BLaER1 treated with 17β-estradiol and CSF1 and Interleukin-3, amounts not matched to agents 10 nM and 100 nM (cell line): Measurements from ENCODE around the gene DDIT3.

Experiments
- H3K27ac ChIP-seq, 11 experiments: shearing (Covaris generic); formaldehyde crosslinking; 2 replicates each; pipeline ENCODE4 v1.8.1; 2022
- H3K27me3 ChIP-seq, 11 experiments: shearing (Covaris generic); formaldehyde crosslinking; 2 replicates each; pipeline ENCODE4 v1.8.1; 2022
- H3K36me3 ChIP-seq, 11 experiments: shearing (Covaris generic); formaldehyde crosslinking; 2 replicates each; pipeline ENCODE4 v1.8.1; 2022
- H3K4me1 ChIP-seq, 10 experiments: shearing (Covaris generic); formaldehyde crosslinking; 2 replicates each; pipeline ENCODE4 v1.8.1; 2022
- H3K4me2 ChIP-seq, 11 experiments: shearing (Covaris generic); formaldehyde crosslinking; 2 replicates each; pipeline ENCODE4 v1.8.1; 2022
- H3K4me3 ChIP-seq, 10 experiments: shearing (Covaris generic); formaldehyde crosslinking; 2 replicates each; pipeline ENCODE4 v1.8.1; 2022
- H3K9ac ChIP-seq, 11 experiments: shearing (Covaris generic); formaldehyde crosslinking; 2 replicates each; pipeline ENCODE4 v1.8.1; 2022
- H3K9me3 ChIP-seq, 11 experiments: shearing (Covaris generic); formaldehyde crosslinking; replicated peaks in 1 of 11; 2 replicates each; pipeline ENCODE4 v1.8.1; 2022
- H4K20me1 ChIP-seq, 11 experiments: shearing (Covaris generic); formaldehyde crosslinking; 2 replicates each; pipeline ENCODE4 v1.8.1; 2022
- Cebpa-rat ChIP-seq, 11 experiments: shearing (Covaris generic); IDR thresholded peaks; 2 replicates each; pipeline ENCODE4 v1.8.1; 2022

Gene DDIT3

GRCh38 chr12:57541717-57542116 is 21.4 kb upstream of the DDIT3 start:
- TF ChIP-seq Cebpa-rat (IDR thresholded peaks at IDR 0.05) = no peak
- Histone ChIP-seq H3K9ac (no peak overlapping the region), H3K27ac (no peak overlapping the region), H3K4me3 (no peak overlapping the region), H3K4me2 (no peak overlapping the region), H4K20me1 (peaks cover 0 to 65% (median 10%) of the 10 kb centered on the region in 11 experiments; a peak in 12 of 22 replicates), H3K27me3 (no peaks in the 10 kb centered on the region), H3K36me3 (peaks cover 27 to 66% (median 58%) of the 10 kb centered on the region in 11 experiments), H3K9me3 (no peaks in the 10 kb centered on the region), H3K4me1 (peaks cover 38 to 48% (median 41%) of the 10 kb centered on the region in 10 experiments)

DNA sequence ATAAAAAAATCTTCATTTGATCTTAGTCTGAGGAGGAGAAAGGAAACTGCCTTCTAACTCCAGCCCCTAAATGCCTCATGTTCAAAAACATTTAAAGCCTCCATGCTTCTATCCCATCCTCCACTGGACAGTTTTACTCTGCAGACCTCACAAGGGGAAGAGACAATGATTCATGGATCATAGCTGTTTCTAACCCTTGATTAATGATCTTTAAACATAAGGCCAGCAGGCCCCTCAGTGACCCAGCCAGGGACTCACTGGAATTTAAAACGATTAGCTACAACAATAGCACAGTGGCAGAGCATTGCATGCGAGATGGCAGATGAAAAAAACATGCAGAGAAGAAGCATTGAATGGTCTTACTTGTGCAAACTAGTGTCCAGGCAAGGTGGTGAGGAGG is 20.7 kb upstream of the DDIT3 start:
- H3K9ac ChIP-seq = no peak overlapping the region
- H3K36me3 ChIP-seq = peaks cover 34 to 72% (median 63%) of the 10 kb centered on the region in 11 experiments
- H4K20me1 ChIP-seq = peaks cover 0 to 72% (median 10%) of the 10 kb centered on the region in 11 experiments; a peak in 12 of 22 replicates
- no peaks in the 10 kb centered on the region for H3K9me3 ChIP-seq
- H3K27ac ChIP-seq = no peak overlapping the region
- no peak overlapping the region for H3K4me2 ChIP-seq
- no peaks in the 10 kb centered on the region for H3K27me3 ChIP-seq
- no peak overlapping the region for H3K4me3 ChIP-seq
- peaks cover 33 to 43% (median 36%) of the 10 kb centered on the region in 10 experiments for H3K4me1 ChIP-seq
- no peak for TF ChIP-seq Cebpa-rat (IDR thresholded peaks at IDR 0.05)

DNA sequence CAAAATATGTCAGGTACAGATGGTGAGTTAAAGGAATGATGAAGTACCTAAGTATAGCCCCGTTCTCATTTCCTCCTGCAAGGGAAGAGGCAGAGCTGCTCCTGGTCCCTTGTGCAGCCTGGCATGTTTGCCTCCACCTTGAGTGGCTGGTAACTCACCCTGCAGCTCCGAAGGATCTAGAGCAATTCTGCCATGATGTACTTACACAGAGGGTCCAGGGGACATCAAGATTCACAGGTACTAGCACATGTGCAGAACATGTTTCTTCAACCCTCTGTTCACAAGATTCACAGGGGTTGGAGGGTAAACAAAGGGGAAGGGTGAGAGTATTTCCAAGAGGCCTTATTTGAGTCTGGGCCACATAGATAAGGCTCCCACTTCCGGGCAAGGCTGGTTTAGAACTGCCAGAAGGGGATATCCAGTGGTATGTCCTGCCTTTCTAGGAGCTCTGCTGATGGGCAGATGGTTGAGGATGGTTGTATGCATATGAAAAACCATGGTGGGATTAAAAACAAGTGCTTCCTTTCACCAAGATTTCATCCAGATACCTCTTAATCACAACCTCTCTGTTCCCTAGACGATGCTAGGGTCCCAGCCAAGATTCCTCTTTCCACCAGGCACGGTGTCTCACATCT is 18.9 kb upstream of the DDIT3 start:
- H3K4me1 ChIP-seq = peaks cover 16 to 25% (median 18%) of the 10 kb centered on the region in 10 experiments
- H3K4me3 ChIP-seq = no peak overlapping the region
- no peak for TF ChIP-seq Cebpa-rat (IDR thresholded peaks at IDR 0.05)
- no peak overlapping the region for H3K27ac ChIP-seq
- no peak overlapping the region for H3K4me2 ChIP-seq
- no peak overlapping the region for H3K9ac ChIP-seq
- peaks cover 0 to 80% (median 7%) of the 10 kb centered on the region in 11 experiments; a peak in 12 of 22 replicates for H4K20me1 ChIP-seq
- H3K27me3 ChIP-seq = no peaks in the 10 kb centered on the region
- H3K9me3 ChIP-seq = no peaks in the 10 kb centered on the region
- H3K36me3 ChIP-seq = peaks cover 52 to 86% (median 77%) of the 10 kb centered on the region in 11 experiments

DNA sequence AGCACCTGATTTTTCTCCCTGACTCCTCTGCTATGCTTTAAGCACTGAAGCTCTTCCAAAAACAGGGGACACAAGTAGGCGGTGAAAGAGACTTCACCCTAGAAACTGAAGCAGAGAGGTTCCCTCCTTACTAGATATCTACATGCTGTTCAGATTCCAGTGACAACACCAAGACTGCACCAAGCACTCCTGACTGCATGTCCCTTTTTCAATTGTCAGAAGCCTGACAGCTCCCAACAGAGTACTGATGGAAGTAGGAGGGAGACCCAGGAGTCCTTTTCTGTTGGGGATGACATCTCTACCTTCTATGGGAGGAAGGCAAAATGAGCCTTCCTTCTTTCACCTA is 16.3 kb upstream of the DDIT3 start:
- Histone ChIP-seq H3K9ac (no peak overlapping the region), H3K4me1 (peaks cover 0 to 11% (median 0%) of the 10 kb centered on the region in 10 experiments; a peak in 3 of 20 replicates), H3K4me2 (no peak overlapping the region), H3K27me3 (no peaks in the 10 kb centered on the region), H3K27ac (no peak overlapping the region), H4K20me1 (peaks cover 0 to 67% (median 0%) of the 10 kb centered on the region in 11 experiments; a peak in 8 of 22 replicates), H3K4me3 (no peak overlapping the region), H3K36me3 (peaks cover 71 to 100% (median 91%) of the 10 kb centered on the region in 11 experiments), H3K9me3 (no peaks in the 10 kb centered on the region)
- no peak for TF ChIP-seq Cebpa-rat (IDR thresholded peaks at IDR 0.05)

DNA sequence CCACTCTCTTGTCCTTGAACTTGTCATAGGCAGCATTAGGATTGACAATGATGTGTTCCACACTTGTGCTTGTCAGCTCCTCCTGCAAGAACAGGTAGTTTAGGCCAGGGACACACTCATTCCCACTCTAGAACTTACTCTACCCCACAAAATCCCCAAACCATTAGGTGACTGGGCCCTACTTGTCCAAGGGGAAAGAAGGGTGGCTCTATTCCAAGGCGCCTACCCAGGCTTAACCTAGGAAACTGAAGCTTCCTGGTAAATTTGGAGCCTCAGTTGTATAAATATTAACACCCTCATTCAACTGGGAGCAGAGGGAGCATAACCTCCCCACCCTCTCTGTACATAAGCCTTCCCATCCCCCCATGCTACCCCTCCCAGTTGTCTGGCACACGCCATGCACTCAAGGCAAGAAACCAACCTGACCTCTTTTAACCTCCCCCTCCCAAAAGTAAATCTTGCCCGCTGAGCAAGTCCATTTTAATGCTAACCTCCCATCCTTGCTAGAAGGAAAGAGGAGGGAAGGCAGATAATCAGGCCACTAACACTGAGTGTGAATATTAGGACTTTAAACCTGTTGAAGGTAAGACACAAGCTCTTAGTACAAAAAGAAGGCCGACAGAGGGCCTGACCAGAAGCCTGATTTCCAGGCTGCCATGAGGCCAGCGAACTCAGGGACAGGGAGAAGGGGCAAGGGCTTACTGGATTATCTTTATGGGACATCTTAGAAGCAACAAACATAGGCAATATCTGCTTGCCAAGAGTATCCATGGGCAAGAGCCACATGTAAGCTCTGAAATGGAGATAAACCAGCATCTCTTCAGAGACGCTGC is 15.7 kb upstream of the DDIT3 start:
- H3K27ac ChIP-seq = no peak overlapping the region
- H3K9me3 ChIP-seq = no peaks in the 10 kb centered on the region
- no peak for TF ChIP-seq Cebpa-rat (IDR thresholded peaks at IDR 0.05)
- no peak overlapping the region for H3K4me2 ChIP-seq
- no peaks in the 10 kb centered on the region for H3K27me3 ChIP-seq
- H3K9ac ChIP-seq = no peak overlapping the region
- H3K4me1 ChIP-seq = peaks cover 0 to 11% (median 0%) of the 10 kb centered on the region in 10 experiments; a peak in 3 of 20 replicates
- H4K20me1 ChIP-seq = peaks cover 0 to 69% (median 0%) of the 10 kb centered on the region in 11 experiments; a peak in 9 of 22 replicates
- no peak overlapping the region for H3K4me3 ChIP-seq
- H3K36me3 ChIP-seq = peaks cover 72 to 100% (median 91%) of the 10 kb centered on the region in 11 experiments

- no peak for TF ChIP-seq Cebpa-rat (IDR thresholded peaks at IDR 0.05)
- Histone ChIP-seq H3K9me3 (no peaks in the 10 kb centered on the region), H3K4me1 (peaks cover 0 to 11% (median 0%) of the 10 kb centered on the region in 10 experiments; a peak in 2 of 20 replicates), H4K20me1 (peaks cover 0 to 75% (median 3%) of the 10 kb centered on the region in 11 experiments; a peak in 9 of 22 replicates), H3K4me2 (no peak overlapping the region), H3K27ac (no peak overlapping the region), H3K36me3 (peaks cover 74 to 100% (median 92%) of the 10 kb centered on the region in 11 experiments), H3K9ac (no peak overlapping the region), H3K27me3 (no peaks in the 10 kb centered on the region), H3K4me3 (no peak overlapping the region)
These were observed 14.8 kb upstream of the DDIT3 start for GRCh38 chr12:57534991-57535543.

DNA sequence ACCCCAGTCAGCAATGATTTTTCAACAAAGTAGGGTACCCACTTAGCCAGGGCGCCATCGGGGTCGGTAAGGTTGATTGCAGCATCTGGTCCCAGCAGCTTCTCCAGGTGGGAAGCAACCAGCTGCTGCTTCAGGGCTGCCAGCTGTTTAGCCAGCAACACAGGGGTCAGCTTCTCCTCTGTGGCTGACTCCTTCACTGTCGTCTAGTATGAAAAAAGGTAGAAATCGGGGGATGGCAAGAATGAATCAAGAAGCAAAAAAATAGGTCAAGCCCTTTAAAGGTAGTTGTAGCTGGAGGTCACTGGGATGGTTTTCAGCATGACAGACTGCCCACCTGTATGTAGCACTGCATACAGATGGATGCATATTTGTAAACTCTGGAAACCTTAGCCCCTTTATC is 13.9 kb upstream of the DDIT3 start:
- H3K9ac ChIP-seq = no peak overlapping the region

GRCh38 chr12:57533108-57533507 is 12.8 kb upstream of the DDIT3 start:
- H3K4me2 ChIP-seq = no peak overlapping the region
- no peak overlapping the region for H3K27ac ChIP-seq
- H4K20me1 ChIP-seq = peaks cover 0 to 80% (median 11%) of the 10 kb centered on the region in 11 experiments; a peak in 14 of 22 replicates
- no peak overlapping the region for H3K4me3 ChIP-seq
- H3K9me3 ChIP-seq = no peaks in the 10 kb centered on the region
- H3K36me3 ChIP-seq = peaks cover 78 to 99% (median 95%) of the 10 kb centered on the region in 11 experiments
- TF ChIP-seq Cebpa-rat (IDR thresholded peaks at IDR 0.05) = no peak
- peaks cover 0 to 6% (median 0%) of the 10 kb centered on the region in 10 experiments; a peak in 1 of 20 replicates for H3K4me1 ChIP-seq
- H3K9ac ChIP-seq = no peak overlapping the region
- no peaks in the 10 kb centered on the region for H3K27me3 ChIP-seq

More for the DNA sequence above, 13.9 kb upstream of the DDIT3 start:
- Histone ChIP-seq H3K36me3 (peaks cover 80 to 100% (median 94%) of the 10 kb centered on the region in 11 experiments), H3K27me3 (no peaks in the 10 kb centered on the region), H3K4me2 (no peak overlapping the region), H3K4me3 (no peak overlapping the region), H3K9me3 (no peaks in the 10 kb centered on the region), H3K27ac (no peak overlapping the region), H3K4me1 (peaks cover 0 to 11% (median 0%) of the 10 kb centered on the region in 10 experiments; a peak in 2 of 20 replicates), H4K20me1 (peaks cover 0 to 79% (median 8%) of the 10 kb centered on the region in 11 experiments; a peak in 11 of 22 replicates)
- no peak for TF ChIP-seq Cebpa-rat (IDR thresholded peaks at IDR 0.05)

DNA sequence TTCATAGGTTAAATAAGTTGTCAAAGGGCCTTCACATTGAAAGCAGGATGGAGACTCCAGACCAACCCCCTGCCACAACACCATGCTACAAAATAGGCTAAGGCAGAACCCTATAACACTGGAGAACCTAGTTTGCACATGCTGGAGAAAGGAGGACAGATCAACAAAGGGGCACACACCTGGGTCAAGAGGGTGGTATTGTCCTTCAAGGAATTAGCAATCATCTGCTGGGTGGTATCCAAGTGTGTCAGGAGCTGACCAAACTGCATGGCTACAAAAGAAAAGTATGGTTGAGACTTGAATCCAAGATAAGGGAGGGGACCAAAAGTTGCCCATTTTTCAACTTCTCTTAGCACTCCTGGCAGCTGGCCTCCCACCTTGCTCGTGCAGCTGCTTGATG is 11.5 kb upstream of the DDIT3 start:
- no peak for TF ChIP-seq Cebpa-rat (IDR thresholded peaks at IDR 0.05)
- Histone ChIP-seq H3K36me3 (peaks cover 87 to 99% (median 97%) of the 10 kb centered on the region in 11 experiments), H3K4me1 (peaks cover 0 to 3% (median under 1%) of the 10 kb centered on the region in 10 experiments; a peak in 4 of 20 replicates), H4K20me1 (peaks cover 0 to 85% (median 18%) of the 10 kb centered on the region in 11 experiments; a peak in 16 of 22 replicates), H3K4me2 (no peak overlapping the region), H3K9ac (no peak overlapping the region), H3K27ac (no peak overlapping the region), H3K9me3 (no peaks in the 10 kb centered on the region), H3K4me3 (no peak overlapping the region), H3K27me3 (no peaks in the 10 kb centered on the region)
